ENCODE results near the gene ILK.

The ILK gene

GRCh38 chr11:6620636-6621035 is 17.1 kb downstream of the ILK start:
- TF ChIP-seq CTCF (IDR thresholded peaks at IDR 0.05; ENCODE audit: low read depth, low read length, missing control alignments), result no peak
- no peak for DNase-seq (ENCODE audit: low read depth)
- in situ Hi-C loops (cut with HindIII; ENCODE audit: low sequenced_read_pairs), result no loop called here
- no peak overlapping the region for H3K4me3 ChIP-seq (ENCODE audit: low read depth, low read length)

DNA sequence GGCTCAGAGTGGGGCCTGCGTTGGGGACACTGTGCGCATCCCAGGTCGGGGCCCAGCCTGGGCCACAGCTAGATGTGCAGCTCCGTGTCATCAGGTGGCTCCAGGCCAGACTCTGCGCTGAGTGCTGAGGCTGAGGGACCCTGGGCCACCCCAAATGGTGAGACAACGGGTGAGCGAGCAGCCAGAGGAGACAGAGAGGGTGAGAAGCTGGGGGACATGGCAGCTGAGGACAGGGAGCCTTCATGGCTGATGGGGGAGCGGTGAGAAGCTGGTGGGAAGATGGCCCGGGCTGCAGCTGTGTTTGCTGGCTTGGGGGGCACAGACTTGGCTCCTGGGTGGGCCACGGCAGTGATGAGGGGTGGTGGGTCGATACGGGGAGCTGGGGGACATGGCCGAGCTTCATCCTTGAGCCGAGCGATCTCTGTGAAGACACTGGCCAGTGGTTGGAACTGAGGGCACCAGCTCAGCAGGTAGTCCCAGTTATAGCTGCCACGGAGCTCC is 18.2 kb downstream of the ILK start:
- in situ Hi-C loops (cut with HindIII; ENCODE audit: low sequenced_read_pairs), result no loop called here
- no peak for TF ChIP-seq CTCF (IDR thresholded peaks at IDR 0.05; ENCODE audit: low read depth, low read length, missing control alignments)
- no peak overlapping the region for H3K4me3 ChIP-seq (ENCODE audit: low read depth, low read length)
- DNase-seq (ENCODE audit: low read depth), result no peak

DNA sequence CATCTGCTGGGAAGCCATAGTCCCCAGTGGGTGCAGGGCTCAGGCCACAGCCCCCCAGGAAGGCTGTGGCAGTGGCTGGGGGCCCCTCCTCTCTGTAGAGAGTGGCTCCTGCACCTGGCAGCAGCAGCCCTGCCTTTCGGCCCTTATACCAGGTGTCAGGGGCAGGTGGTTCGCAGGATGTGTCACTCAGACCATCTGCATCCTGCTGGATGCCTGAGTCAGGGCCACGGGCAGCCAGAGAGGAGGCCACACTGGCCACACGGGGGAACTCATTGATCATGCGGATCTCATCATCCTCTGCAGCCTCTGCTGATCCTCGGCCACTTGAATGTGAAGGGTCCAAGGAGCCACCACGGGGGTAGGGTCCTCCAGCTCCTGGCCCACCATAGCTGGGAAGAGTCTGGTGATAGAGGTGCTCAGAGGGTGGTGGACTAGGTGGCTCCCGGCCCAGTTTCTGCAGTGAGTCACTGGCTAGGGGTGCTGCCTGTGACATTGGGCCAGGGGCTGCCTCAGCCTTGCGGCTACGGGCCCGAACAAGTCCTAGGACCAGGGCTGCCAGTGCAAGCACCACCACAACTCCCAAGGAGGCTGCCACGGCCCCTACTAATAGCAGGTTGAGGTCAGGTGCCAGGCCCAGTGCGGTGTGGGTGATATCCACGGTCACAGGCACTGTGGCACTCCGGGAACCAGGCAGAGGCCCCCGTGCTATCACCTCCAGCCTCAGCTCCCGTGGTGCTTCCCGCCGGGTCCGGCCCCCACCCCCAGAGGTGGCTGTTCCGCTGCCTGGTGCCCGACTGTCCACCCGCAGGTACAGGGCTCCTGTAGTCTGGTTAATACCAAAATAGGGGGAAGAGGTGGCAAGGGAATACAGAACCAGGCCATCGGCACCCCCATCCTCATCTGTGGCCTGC is 18.9 kb downstream of the ILK start:
- TF ChIP-seq CTCF (IDR thresholded peaks at IDR 0.05; ENCODE audit: low read depth, low read length, missing control alignments), result no peak
- H3K4me3 ChIP-seq (ENCODE audit: low read depth, low read length), result no peak overlapping the region
- in situ Hi-C loops (cut with HindIII; ENCODE audit: low sequenced_read_pairs), result no loop called here
- no peak for DNase-seq (ENCODE audit: low read depth)

DNA sequence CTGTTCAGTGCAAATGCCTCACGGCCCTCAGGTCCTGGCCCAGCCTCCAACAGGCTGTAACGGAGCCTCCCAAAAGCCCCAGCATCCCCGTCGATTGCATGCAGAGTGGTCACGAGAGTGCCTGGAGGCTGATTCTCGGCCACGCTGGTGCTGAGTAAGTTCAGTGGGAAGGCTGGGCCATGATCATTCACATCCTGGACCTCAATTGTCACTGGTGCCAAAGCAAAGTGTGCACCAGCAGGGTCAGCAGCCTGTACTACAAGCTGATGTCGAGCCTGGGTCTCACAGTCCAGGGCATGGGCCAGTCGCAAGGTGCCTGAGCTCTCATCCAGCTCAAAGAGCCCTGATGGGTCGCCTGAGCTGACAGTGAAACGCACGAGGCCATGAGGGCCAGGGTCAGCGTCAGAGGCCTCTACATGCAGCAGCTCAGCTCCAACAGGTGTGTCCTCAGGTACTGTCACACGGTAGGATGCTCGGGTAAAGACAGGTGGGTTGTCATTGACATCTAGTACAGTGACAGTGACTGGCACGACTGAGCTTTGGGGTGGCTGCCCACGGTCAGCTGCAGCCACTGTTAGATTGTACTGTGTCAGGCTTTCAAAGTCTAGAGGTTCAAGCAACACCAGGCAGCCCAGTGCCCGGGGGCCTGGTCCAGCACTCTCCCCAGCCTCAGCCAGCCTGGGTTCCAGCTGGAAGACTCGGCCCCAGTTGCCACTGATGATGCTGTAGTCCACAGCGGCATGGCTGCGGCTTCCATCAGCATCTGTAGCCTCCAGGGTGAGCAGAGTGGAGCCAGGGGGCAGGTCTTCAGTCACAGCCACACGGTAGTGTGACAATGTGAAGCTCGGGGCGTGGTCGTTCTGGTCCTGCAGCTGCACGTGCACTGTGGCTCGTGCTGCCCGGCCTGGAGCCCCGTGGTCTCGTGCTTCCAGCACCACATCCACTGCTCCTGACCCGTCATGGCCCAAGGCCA is 20.1 kb downstream of the ILK start:
- in situ Hi-C loops (cut with HindIII; ENCODE audit: low sequenced_read_pairs), result no loop called here

DNA sequence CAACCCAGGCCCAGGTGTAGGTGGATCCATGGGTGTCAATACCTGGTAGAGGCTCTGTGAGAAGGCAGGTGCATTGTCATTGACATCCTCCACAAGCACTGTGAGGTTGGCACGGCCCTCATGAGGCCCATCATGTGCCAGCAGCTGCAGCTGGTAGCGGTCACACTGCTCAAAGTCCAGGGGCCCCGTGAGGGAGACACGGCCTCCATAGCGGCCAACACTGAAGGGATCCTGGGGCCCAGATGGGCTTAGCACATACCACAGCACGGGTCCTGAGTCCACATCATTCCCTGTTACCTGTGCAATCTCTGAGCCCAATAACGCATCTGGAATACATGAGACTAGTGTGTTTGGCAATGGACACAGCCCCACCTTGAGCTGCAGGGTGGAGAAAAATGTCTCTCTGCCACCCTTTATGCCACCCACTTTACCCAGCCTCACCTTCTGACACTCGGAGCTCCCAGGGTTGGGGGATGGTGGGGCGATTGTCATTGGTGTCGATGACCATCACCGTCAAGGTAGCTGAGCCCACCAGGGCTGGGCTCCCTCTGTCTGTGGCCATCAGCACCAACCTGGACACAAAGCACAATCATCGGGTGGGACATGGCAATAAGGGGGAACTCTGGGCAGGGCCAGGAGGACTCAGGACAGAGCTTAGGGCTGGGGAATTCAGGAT is 21.7 kb downstream of the ILK start:
- in situ Hi-C loops (cut with HindIII; ENCODE audit: low sequenced_read_pairs), result no loop called here

More for the DNA sequence above, 20.1 kb downstream of the ILK start:
- DNase-seq (ENCODE audit: low read depth), result no peak
- no peak overlapping the region for H3K4me3 ChIP-seq (ENCODE audit: low read depth, low read length)
- no peak for TF ChIP-seq CTCF (IDR thresholded peaks at IDR 0.05; ENCODE audit: low read depth, low read length, missing control alignments)

More for the DNA sequence above, 21.7 kb downstream of the ILK start:
- TF ChIP-seq CTCF (IDR thresholded peaks at IDR 0.05; ENCODE audit: low read depth, low read length, missing control alignments), result no peak
- no peak for DNase-seq (ENCODE audit: low read depth)
- H3K4me3 ChIP-seq (ENCODE audit: low read depth, low read length), result no peak overlapping the region

Measured in astrocyte of the cerebellum (primary cell).